GM12878 (cell line): Measurements from ENCODE around the gene TJAP1. TPM values are rescaled to one million over a fixed set of nuclear protein-coding genes. Genes with fewer than 3 reads are reported as not detected.

ENCODE experiments used
- ATAC-seq: fragments of 200-7000 bp; cut with Tn5 transposase; 3 replicates; pipeline ENCODE4 v1.9.1; 2020; ENCODE audit warnings: mild to moderate bottlenecking, moderate library complexity
- BruUV-seq: library from RNA; stranded (reverse); fragments of 400-500 nt; replicated peaks from 2 replicates; lab custom pipeline; 2021; lab: Mats Ljungman, UMichigan
- CTCF ChIA-PET: fragments of 300-600 bp; sonication (Branson Sonifier 250); formaldehyde crosslinking; extraction: SDS; loops from one replicate; lab custom pipeline; 2021; ENCODE audit warnings: inconsistent platforms; lab: Yijun Ruan, JAX
- POLR2A ChIA-PET: fragments of 350-600 bp; formaldehyde crosslinking; extraction: SDS; loops from one replicate; lab custom pipeline; 2021; ENCODE audit warnings: inconsistent platforms; lab: Charles Lee
- RAD21 ChIA-PET: fragments of 300-600 bp; sonication (Branson Sonifier 250); formaldehyde crosslinking; loops from one replicate; lab custom pipeline; 2023; ENCODE audit warnings: antibody characterized with exemption; ENCODE audit not compliant: unreplicated experiment; lab: Charles Lee
- SMC1A ChIA-PET: fragments of 300-600 bp; sonication (Branson Sonifier 250); formaldehyde crosslinking; loops from one replicate; lab custom pipeline; 2023; ENCODE audit not compliant: unreplicated experiment, uncharacterized antibody; lab: Charles Lee
- DNase-seq: peaks from one replicate; pipeline ENCODE4 v3.0.0-alpha.2; 2011; ENCODE audit warnings: low read depth, low spot score
- FAIRE-seq: peaks from 3 replicates; lab custom pipeline; 2011; peaks lifted over from hg19 to GRCh38; lab: Jason Lieb, UNC
- H2AFZ ChIP-seq: 2 replicates; pipeline ENCODE4 v1.6.0; 2011; ENCODE audit warnings: low read depth, low read length, control low read depth; ENCODE audit not compliant: control insufficient read depth
- H3K27ac ChIP-seq: 2 replicates; pipeline ENCODE4 v1.5.1; 2011; ENCODE audit warnings: control low read depth; ENCODE audit not compliant: control insufficient read depth, insufficient read depth
- H3K27me3 ChIP-seq, 2 experiments: replicated peaks in 1 of 2; 2 replicates each; pipeline versions ENCODE4 v1.6.0 to v1.6.1; 2011; ENCODE audit warnings: low read length in 1 of 2; ENCODE audit not compliant: control insufficient read depth in 2 of 2, insufficient read depth in 2 of 2
- H3K36me3 ChIP-seq, 2 experiments: 2 replicates each; pipeline ENCODE4 v1.5.1; 2011; ENCODE audit warnings: low read length in 1 of 2; ENCODE audit not compliant: control insufficient read depth in 2 of 2, insufficient read depth in 2 of 2
- H3K4me1 ChIP-seq: 2 replicates; pipeline ENCODE4 v1.6.1; 2011; ENCODE audit warnings: mild to moderate bottlenecking, low read length, moderate library complexity, mixed read lengths; ENCODE audit not compliant: control insufficient read depth, insufficient read depth
- H3K4me2 ChIP-seq: 2 replicates; pipeline ENCODE4 v1.6.0; 2011; ENCODE audit warnings: control low read depth; ENCODE audit not compliant: control insufficient read depth, insufficient read depth
- H3K4me3 ChIP-seq: fragments of 200-600 bp; sonication (generic); 2 replicates; pipeline ENCODE4 v1.5.1; 2016
- H3K79me2 ChIP-seq: 2 replicates; pipeline ENCODE4 v1.6.0; 2011; ENCODE audit warnings: low read length; ENCODE audit not compliant: control insufficient read depth, insufficient read depth
- H3K9ac ChIP-seq: 2 replicates; pipeline ENCODE4 v1.8.0; 2011; ENCODE audit warnings: low read length, control low read depth, mixed read lengths; ENCODE audit not compliant: control insufficient read depth, insufficient read depth
- H3K9me3 ChIP-seq: replicated peaks from 3 replicates; pipeline ENCODE4 v1.5.1; 2011; ENCODE audit warnings: mild to moderate bottlenecking, low read length; ENCODE audit not compliant: control insufficient read depth, insufficient read depth
- H4K20me1 ChIP-seq: 2 replicates; pipeline ENCODE4 v1.6.0; 2011; ENCODE audit not compliant: control insufficient read depth, insufficient read depth
- CBFB ChIP-seq: IDR thresholded peaks from 2 replicates; pipeline ENCODE4 v1.6.1; 2016; ENCODE audit warnings: antibody characterized with exemption, low read depth
- CREB1 ChIP-seq: IDR thresholded peaks from 2 replicates; pipeline ENCODE4 v1.6.1; 2012; ENCODE audit warnings: low read depth, mild to moderate bottlenecking, inconsistent platforms
- DPF2 ChIP-seq: fragments of 450-650 bp; IDR thresholded peaks from 2 replicates; pipeline ENCODE4 v1.6.1; 2017; ENCODE audit warnings: mild to moderate bottlenecking
- EP300 ChIP-seq, 2 experiments: fragments of 150-350 bp in 1 of 2; IDR thresholded peaks; 2 replicates each; pipeline ENCODE4 v1.6.1; 2011 to 2012; ENCODE audit warnings: low read depth in 2 of 2, low read length in 2 of 2, borderline replicate concordance in 1 of 2, improper control_type of control experiment in 1 of 2, inconsistent platforms in 1 of 2; ENCODE audit not compliant: control insufficient read depth in 1 of 2
- FOXM1 ChIP-seq: IDR thresholded peaks from 2 replicates; pipeline ENCODE4 v1.6.1; 2012; ENCODE audit warnings: low read depth, mild to moderate bottlenecking, inconsistent platforms, low read length, moderate library complexity
- KAT2A ChIP-seq: conservative IDR thresholded peaks from 2 replicates; pipeline ENCODE4 v1.6.1; 2011; ENCODE audit warnings: low read depth, low read length; ENCODE audit not compliant: control insufficient read depth
- MTA2 ChIP-seq: fragments of 450-650 bp; IDR thresholded peaks from 2 replicates; pipeline ENCODE4 v1.6.1; 2016; ENCODE audit warnings: low read depth, mild to moderate bottlenecking, moderate library complexity
- NFYB ChIP-seq: IDR thresholded peaks from 2 replicates; pipeline ENCODE4 v1.6.1; 2011; ENCODE audit warnings: low read depth, mild to moderate bottlenecking, low read length, improper control_type of control experiment, moderate library complexity; ENCODE audit not compliant: insufficient read depth
- POLR2AphosphoS2 ChIP-seq: IDR thresholded peaks from 2 replicates; pipeline ENCODE4 v1.6.1; 2011; ENCODE audit warnings: low read depth, mild to moderate bottlenecking, low read length, improper control_type of control experiment, moderate library complexity
- RELA ChIP-seq: fragments of 450-650 bp; IDR thresholded peaks from 2 replicates; pipeline ENCODE4 v1.8.0; 2014; ENCODE audit warnings: borderline replicate concordance; ENCODE audit not compliant: partially characterized antibody
- SIN3A ChIP-seq: IDR thresholded peaks from 2 replicates; pipeline ENCODE4 v1.6.1; 2012; ENCODE audit warnings: low read depth, low read length, improper control_type of control experiment
- SUZ12 ChIP-seq: fragments of 200-600 bp; sonication (generic); IDR thresholded peaks from one replicate; pipeline ENCODE4 v1.6.1; 2018; ENCODE audit warnings: antibody characterized with exemption, mild to moderate bottlenecking; ENCODE audit not compliant: unreplicated experiment
- TCF3 ChIP-seq: IDR thresholded peaks from 2 replicates; pipeline ENCODE4 v1.6.1; 2012; ENCODE audit warnings: low read depth, mild to moderate bottlenecking, low read length, borderline replicate concordance; ENCODE audit not compliant: insufficient read depth
- YBX1 ChIP-seq: fragments of 450-650 bp; IDR thresholded peaks from 2 replicates; pipeline ENCODE4 v1.6.1; 2016; ENCODE audit warnings: antibody characterized with exemption
- ZNF274 ChIP-seq: IDR thresholded peaks from one replicate; pipeline ENCODE4 v1.8.0; 2011; ENCODE audit not compliant: insufficient read length, insufficient read depth
- ZNF384 ChIP-seq: IDR thresholded peaks from 2 replicates; pipeline ENCODE4 v1.6.1; 2012; ENCODE audit warnings: low read depth, mild to moderate bottlenecking, low read length, improper control_type of control experiment, borderline replicate concordance
- WGBS: methylation state at CpG from one replicate; pipeline ENCODE4 v1.1.6; 2016; ENCODE audit warnings: low lambda C conversion rate; ENCODE audit not compliant: insufficient replicate concordance, insufficient coverage; ENCODE audit errors: missing lambda C conversion rate; 5-methylcytosine and 5-hydroxymethylcytosine counted together
- in situ Hi-C: fragments of 300-500 bp; cut with MboI; formaldehyde crosslinking; loops from 9 replicates; pipeline ENCODE4 v1.14.3; 2018; ENCODE audit warnings: mixed read lengths
- intact Hi-C: fragments of 100-400 bp; cut with micrococcal nuclease; formaldehyde crosslinking; loops from one replicate; pipeline ENCODE4 v1.14.2; 2022; ENCODE audit not compliant: unreplicated experiment
- polyA plus RNA-seq, 11 experiments: library from polyadenylated mRNA; depleted of rRNA in 4 of 11; unstranded in 6 of 11; stranded (reverse) in 5 of 11; fragments of >200 nt; fragmentation: Nextera tagmentation in 4 of 11; fragmentation: Illumina TruSeq in 1 of 11; extraction: Ambion mirVana in 4 of 11; extraction: Trizol in 1 of 11; gene quantifications; 1 replicate in 1 of 11; 2 replicates in 10 of 11; pipeline versions ENCODE4 v1.2.1 to v1.2.3, GENCODE V29; 2011 to 2016; ENCODE audit warnings: inconsistent platforms in 2 of 11, missing spikeins in 2 of 11, low read depth in 1 of 11
- total RNA-seq, 4 experiments: library from RNA; depleted of rRNA in 3 of 4; stranded (reverse); fragments of >200 nt in 3 of 4; fragmentation: Illumina TruSeq in 1 of 4; extraction: Trizol in 1 of 4; gene quantifications; 2 replicates each; pipeline versions ENCODE4 v1.2.1 to v1.2.3, GENCODE V29; 2013 to 2021
- TF ChIP-seq, protein P1 (sequence below): fragments of 450-650 bp; IDR thresholded peaks from 2 replicates; pipeline ENCODE4 v1.6.1; 2016; ENCODE audit warnings: mild to moderate bottlenecking

TJAP1 gene
- total and polyA plus RNA-seq, 10 of the 15 experiments (the other 5 are each of a cell fraction or from before 2014, with no cell fraction given) = 0.11 to 22.6 (median 12.8) TPM

DNA sequence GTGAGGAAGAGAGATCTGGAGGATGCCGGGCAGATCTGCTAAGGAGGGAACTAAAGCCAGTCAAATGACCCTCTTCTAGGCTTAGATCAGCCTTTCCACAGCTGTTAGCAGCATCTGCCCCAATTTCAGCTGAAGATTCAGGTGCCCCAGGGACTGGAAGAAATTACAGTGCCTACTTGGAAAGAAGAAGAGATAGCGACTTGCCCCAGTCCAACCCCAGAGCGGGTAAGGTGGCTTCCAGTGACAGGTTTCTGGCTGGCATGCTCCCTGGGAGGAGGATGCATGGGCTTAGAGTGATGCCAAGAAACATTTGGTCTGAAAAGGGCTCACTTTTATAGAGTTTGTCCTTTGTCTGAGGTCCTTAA lies 620 bp downstream of the TJAP1 start:
- DNase-seq = no peak
- 0% methylated on average over 3 of the region's 3 CpGs for WGBS
- POLR2A ChIA-PET = interaction anchor here (0.6 to 1.7 kb wide), 12 partner anchors 11 to 494 kb away, joined by 3 to 5 read pairs (median 3); partner anchors contain the start of genes DLK2, POLR1C and PPP2R5D

DNA sequence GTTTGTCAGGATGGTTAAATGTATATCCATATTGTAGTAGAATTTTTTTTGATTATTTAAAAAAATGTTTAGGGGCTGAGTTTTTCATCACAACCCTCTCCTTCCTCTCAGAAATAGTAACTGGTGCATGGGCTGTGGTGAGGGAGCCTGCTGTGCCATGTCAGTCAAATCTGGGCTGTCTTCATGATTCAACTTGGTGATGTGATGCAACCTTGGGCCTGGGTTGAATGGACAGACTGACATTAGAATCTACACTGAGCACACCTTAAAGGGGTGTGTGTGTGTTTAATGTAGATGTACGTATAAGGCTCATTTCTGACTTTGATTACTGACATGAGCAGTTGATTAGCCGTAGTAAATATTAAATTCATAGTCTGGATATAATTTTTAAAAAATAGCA lies 3.7 kb downstream of the TJAP1 start:
- in situ Hi-C loops (no loop called here), intact Hi-C loops (no loop called here)
- H3K27ac ChIP-seq = no peak overlapping the region
- H3K4me1 ChIP-seq = peaks cover 4% of the 10 kb centered on the region
- H3K27me3 ChIP-seq = no peaks in the 10 kb centered on the region
- FAIRE-seq (no peak), ATAC-seq (no peak), DNase-seq (no peak)
- no peak overlapping the region for H3K9ac ChIP-seq
- no peak overlapping the region for H3K4me3 ChIP-seq
- no peak overlapping the region for H2AFZ ChIP-seq
- no peaks in the 10 kb centered on the region for H4K20me1 ChIP-seq
- no TSS peak for BruUV-seq
- no peaks in the 10 kb centered on the region for H3K36me3 ChIP-seq
- ChIA-PET CTCF (interaction anchor here (2.2 kb wide), 1 partner anchor 25 kb away, joined by 10 read pairs; no protein-coding TSS in a partner anchor), SMC1A (interaction anchor here (1.3 to 2.0 kb wide), 3 partner anchors 8 to 97 kb away, joined by 3 to 4 read pairs (median 4); no protein-coding TSS in a partner anchor), POLR2A (interaction anchor here (0.6 to 1.9 kb wide), 2 partner anchors 12 to 252 kb away, joined by 4 to 7 read pairs; no protein-coding TSS in a partner anchor)
- WGBS = 96% methylated on average over 2 of the region's 2 CpGs
- H3K9me3 ChIP-seq = no peaks in the 10 kb centered on the region
- TF ChIP-seq YBX1 (no peak), TCF3 (no peak), ZNF384 (no peak)
- TF ChIP-seq, protein P1, sequence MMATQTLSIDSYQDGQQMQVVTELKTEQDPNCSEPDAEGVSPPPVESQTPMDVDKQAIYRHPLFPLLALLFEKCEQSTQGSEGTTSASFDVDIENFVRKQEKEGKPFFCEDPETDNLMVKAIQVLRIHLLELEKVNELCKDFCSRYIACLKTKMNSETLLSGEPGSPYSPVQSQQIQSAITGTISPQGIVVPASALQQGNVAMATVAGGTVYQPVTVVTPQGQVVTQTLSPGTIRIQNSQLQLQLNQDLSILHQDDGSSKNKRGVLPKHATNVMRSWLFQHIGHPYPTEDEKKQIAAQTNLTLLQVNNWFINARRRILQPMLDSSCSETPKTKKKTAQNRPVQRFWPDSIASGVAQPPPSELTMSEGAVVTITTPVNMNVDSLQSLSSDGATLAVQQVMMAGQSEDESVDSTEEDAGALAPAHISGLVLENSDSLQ = peak; percentile 47
- TF ChIP-seq, all 136 proteins: peak for 1
- Histone ChIP-seq H3K79me2 (peaks cover 10% of the 10 kb centered on the region), H3K4me2 (no peak overlapping the region)
- RAD21 ChIA-PET = interaction anchor here (1.2 kb wide), 1 partner anchor 21 kb away, joined by 3 read pairs; no protein-coding TSS in a partner anchor

More for the DNA sequence above, 620 bp downstream of the TJAP1 start:
- Histone ChIP-seq H3K79me2 (peaks cover 10% of the 10 kb centered on the region), H3K4me2 (peak overlapping the region; percentile 95), H3K27me3 (no peaks in the 10 kb centered on the region), H4K20me1 (no peaks in the 10 kb centered on the region), H3K4me3 (peak overlapping the region; percentile 91), H3K9me3 (no peaks in the 10 kb centered on the region), H2AFZ (peak overlapping the region; percentile 57), H3K4me1 (peaks cover 4% of the 10 kb centered on the region), H3K36me3 (no peaks in the 10 kb centered on the region), H3K27ac (peak overlapping the region; percentile 41), H3K9ac (peak overlapping the region; percentile 82)
- TSS peak; percentile 72 for BruUV-seq
- ATAC-seq (peak; percentile 15), FAIRE-seq (no peak)
- intact Hi-C loops (no loop called here), in situ Hi-C loops (no loop called here)
- RAD21 ChIA-PET = interaction anchor here (1.1 to 1.2 kb wide), 3 partner anchors 23 to 140 kb away, joined by 3 read pairs; partner anchors contain the start of genes POLR1C and YIPF3
- TF ChIP-seq SIN3A (no peak), NFYB (no peak), POLR2AphosphoS2 (no peak), MTA2 (no peak), DPF2 (no peak), EP300 (IDR thresholded peaks at IDR 0.05; ENCODE audit: borderline replicate concordance in 1 of 2, control insufficient read depth in 1 of 2, low read depth in 2 of 2, low read length in 2 of 2) (no peak), FOXM1 (no peak), CBFB (no peak), ZNF274 (no peak), CREB1 (no peak), KAT2A (no peak), RELA (no peak), SUZ12 (no peak)
- SMC1A ChIA-PET = interaction anchor here (0.5 to 1.5 kb wide), 4 partner anchors 18 to 730 kb away, joined by 3 to 4 read pairs (median 3); no protein-coding TSS in a partner anchor
- CTCF ChIA-PET = interaction anchor here (1.2 to 1.4 kb wide), 2 partner anchors 91 to 156 kb away, joined by 3 to 5 read pairs; no protein-coding TSS in a partner anchor
